SKM-1 treated with dmso at 0.1 percent for 144 hours (cell line): ENCODE results near the gene RNU6-1.

Experiments
- DNase-seq: peaks from one replicate; lab custom pipeline; 2025; ENCODE audit not compliant: unreplicated experiment; lab: John Stamatoyannopoulos, UW

The RNU6-1 gene

DNA sequence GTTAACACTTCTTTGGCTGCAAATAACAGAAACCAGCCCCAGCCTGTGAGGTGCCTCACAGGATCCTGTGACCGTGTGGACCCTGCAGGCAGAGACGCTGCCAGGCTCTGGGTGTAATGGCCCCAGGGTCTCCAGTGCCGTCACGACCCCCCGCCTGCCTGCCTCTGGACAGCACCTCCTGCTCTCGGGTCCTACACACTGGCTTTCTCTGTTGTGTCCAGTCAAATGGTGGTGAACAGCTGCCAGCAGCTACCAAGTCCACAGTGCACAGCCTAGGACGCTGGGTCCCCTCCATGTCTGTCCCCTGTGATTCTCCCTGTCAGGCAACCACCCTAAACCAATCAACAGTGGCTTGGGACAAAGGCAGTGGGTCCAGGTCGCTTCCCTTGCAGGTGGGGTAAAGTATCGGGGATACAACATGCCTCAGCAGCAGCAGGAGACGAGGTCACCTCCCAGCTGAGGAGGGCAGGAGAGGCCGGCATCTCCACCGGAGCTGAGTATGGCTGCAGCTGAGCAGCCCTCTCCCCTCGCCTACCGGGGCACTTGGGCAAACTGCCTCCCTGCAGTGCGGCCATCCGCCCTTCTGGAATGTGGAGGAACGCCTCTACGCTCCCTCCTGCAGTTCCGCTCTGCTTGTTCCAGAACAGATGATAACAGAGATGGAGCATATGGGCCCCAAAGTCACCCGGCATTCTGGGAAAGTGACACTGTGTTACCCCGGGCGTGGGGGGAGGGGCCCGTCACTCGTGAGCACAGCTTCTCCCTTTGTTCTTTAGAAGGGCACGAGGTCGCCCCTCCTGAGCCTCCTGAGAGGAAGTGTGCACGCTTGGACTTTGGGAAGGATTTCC lies 35.6 kb downstream of the RNU6-1 start:
- no peak for DNase-seq

- no peak for DNase-seq
These were observed 36.5 kb downstream of the RNU6-1 start for GRCh38 chr15:67803299-67803698.

DNA sequence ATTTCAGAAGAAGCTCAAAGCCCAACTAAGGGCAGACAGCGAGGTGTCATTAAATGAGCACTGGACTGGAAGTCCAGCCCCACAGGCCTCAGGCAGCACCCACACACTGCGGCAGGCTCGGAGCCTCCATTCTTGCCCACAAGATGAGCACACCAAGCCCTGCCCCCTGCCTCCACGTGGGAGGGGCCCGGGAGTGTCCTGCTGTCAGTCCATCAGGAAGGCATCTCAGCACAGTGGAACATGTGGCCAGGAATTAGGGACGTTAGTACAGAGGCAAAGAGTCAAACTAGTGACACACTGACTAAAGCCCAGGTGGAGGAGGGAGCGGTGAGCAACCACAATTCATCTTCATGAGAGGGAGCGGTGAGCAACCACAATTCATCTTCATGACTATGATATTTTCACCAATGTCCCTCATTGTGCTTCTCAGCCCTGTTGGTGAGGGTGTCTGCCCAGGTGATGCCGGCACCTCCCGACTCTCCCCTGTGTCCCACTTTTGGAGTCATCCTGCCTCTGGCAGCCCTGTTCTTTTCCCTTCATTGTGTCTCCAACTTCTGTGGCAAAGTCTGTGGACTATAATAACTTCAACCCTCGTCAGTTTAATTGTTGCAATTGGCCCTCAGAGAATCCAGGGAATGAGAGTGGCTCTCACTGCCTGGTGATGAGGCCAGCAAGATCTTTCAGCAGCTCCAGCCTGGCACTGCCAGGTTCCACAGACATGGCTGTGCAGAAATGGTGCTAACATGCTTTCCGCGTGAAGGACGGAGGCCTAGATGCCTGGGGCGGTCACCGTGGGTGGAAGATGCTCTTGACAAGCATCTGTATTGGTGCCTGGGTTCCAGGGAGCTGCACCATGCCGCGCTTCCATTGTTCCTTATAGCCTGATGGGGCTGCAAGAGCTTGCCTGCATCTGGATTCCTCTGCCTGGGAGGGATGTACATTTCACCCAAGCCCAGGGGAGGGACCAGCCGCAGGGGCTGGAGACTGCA lies 37.6 kb downstream of the RNU6-1 start:
- DNase-seq = no peak

- DNase-seq = no peak
These were observed 38.7 kb downstream of the RNU6-1 start for GRCh38 chr15:67801142-67801541.

DNA sequence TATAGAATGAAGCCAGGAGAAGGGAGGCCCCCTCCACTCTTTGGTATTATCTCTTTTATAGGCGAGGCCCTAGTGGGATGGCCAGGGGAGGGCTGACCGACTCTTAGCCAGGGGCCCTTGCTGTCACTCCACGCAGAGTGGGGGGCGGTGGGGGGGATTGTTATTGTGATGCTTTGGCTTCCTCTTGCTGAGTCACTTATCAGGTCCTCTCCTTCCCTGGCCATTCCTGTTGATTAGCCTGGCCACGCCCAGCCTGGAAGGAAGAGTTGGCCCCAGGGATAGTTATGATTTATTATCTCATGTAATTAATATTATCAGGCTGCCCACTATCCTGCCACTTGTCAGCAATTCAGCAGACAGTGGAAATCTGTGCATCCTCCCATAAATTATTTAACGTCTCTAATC lies 40.0 kb downstream of the RNU6-1 start:
- no peak for DNase-seq

DNA sequence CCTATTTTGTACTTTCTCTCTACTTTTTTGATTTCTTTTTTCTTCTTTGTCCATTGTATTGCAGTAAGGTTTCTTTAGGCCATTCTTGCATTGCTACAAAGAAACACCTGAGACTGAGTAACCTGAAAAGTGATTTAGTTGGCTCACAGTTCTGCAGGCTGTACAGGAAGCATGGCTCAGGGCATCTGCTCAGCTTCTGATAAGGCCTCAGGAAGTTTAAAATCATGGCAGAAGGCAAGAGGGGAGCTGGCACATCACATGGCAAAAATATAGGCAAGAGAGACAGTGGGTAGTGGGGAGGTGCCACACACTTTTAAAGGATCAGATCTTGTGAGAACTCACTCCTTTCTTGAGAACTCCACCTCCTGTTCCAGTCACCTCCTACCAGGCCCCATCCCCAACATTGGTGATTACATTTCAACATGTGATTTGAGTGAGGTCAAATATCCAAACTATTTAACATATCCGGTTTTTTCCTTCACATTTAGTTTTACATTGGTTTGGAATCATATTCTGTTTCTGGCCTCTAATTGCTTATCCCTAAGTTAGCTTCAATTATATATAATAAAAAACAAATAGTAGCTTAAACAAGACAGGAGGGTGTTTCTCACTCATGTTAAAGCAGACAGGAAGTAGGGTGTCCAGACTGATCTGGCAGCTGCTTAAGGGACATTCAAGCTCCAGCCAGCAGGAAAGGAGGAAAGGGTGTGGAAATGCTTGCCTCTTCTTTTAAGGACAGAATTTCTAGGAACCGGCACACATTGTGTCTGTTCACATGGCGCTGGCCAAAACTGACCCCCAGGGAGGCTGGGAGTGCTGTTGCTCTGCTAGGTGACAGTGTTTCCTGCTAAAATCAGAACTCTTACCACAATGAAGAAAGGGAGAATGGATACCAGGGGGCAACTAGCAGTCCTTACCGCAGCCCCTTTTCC lies 43.4 kb downstream of the RNU6-1 start:
- no peak for DNase-seq

DNA sequence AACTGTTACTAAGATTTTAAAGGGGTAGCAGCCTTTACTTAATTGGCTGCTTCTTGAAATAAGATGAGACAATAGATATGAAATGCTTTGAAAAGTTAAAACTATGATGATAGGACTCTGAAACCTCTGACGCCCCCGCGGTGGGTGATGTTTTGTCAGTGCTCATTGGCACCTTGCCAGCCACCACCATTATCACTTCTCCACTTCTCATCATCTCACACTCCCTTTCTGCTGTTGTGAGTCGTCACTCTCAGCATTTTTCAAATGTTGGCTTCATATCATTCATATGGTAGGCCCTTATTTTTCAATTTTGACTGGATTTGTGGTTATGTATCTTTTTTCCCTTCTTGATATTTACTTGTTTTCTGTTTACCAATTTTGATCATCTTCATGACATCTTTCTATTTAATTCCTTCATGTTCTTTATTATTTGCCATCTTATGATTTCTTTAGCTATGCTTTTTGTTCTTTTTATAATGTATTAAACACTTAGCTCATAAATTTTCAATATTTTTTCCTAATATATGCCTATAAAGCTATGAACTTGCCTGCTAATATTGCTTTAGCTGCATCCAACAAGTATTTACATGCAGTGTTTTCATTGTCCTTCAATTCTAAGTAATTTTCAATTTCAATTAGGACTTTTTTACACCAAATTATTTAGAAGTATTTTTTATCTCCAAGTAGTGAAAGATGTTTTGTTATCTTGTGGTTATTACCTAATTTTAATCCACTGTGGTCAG lies 44.8 kb downstream of the RNU6-1 start:
- no peak for DNase-seq

DNA sequence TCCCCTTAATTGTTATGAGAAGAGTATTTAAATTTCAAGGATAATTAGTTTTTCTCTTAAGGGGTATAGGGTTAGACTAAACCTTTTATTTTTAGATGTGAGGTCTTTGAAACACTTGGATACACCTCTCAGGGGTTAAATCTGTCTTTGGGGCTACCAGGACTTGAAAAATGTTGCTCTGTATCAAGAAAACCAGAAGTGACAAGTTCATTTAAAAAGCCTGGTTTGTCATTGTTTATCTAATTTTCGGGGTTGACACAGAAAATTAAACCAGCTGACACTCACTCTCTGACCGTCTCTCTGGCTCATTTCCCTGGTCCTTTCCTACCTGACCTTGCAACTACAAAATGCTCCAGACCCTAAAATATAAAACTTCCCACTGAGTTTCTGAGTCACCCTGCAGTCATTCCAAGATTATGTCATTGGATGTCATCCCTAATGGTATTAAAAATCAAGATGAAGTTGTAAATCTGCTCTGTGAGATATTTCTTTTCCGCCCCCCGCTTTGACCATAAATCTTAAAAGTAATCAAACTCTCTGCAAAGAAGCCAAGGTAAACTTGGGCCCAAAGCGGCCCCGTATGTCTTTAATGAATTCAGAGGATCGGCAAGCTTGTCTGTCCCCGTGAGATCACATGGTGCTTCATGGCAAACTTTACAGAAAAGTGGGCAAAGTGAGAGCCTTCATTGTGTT lies 47.4 kb downstream of the RNU6-1 start:
- DNase-seq = no peak

DNA sequence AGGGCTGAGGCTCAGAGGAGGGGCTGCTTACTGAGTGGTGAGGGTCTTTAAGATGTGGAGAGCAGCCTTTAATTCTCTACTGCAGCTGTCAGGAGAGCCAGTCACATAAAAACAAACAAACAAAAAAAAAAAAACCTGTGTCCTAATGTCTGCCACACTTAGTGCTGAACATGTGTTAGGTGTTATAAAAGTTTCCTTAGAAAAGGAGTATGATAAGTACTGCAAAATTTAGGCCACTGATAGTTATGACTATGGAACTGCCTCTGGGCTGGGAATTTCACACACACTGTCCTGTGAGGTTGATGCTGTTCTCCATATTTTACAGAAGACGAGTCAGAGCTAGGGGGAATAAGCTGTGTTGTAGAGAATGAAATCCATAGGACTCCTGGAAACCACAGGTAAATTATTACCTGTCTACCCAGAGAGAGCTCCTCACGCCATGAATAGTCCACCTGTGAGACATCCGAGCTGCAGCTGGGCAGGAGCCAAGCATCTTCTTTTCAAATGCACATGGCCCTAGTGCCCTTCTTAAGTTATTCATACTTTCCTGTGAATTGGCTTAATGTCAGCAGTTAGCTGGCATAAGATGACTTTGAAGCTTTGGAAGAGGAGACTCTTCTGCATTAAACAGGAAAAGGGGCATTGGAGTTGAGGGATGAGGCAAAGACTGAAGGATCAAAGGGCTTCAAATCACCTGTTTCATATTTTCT lies 49.1 kb downstream of the RNU6-1 start:
- DNase-seq = no peak
